ENCODE measurements around the gene DAGLB. TPM values are rescaled to one million over a fixed set of nuclear protein-coding genes. Genes with fewer than 3 reads are reported as not detected.
"Not testable (repeated sequence)": the region's sequence is repeated elsewhere in the genome, so short reads cannot be mapped to it uniquely, and the experiment has no call there.

DAGLB gene
- total RNA-seq, 2 experiments from 2014 or later = 13.1 to 13.6 TPM

DNA sequence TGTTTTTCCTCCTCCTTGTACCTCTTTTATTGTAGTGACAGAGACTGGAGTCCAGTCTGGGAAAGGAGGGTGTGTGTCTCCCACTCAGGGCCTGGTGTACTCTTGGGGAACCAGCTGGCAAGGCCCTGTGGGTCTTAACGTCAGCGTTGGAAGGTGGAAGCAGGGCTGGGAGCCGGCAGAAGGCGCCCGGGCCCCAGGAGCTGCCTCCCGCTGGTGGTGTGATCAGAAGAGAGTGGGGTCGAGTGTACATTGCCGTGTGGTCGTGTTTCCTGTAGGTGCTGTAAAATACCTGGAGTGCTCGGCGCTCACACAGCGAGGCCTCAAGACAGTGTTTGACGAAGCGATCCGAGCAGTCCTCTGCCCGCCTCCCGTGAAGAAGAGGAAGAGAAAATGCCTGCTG is 45.7 kb downstream of the DAGLB start:
- peaks cover 28% of the 10 kb centered on the region for H3K36me3 Mint-ChIP-seq (ENCODE audit: low read depth)
- CTCF ChIA-PET = no interaction called here
- no peaks in the 10 kb centered on the region for H3K27me3 Mint-ChIP-seq (ENCODE audit: low read depth)
- H3K27ac Mint-ChIP-seq = no peak overlapping the region
- H3K9me3 Mint-ChIP-seq = no peaks in the 10 kb centered on the region
- no peak overlapping the region for H3K4me3 Mint-ChIP-seq
- H3K4me1 Mint-ChIP-seq (ENCODE audit: low read depth) = peaks cover 11% of the 10 kb centered on the region
- intact Hi-C loops (cut with micrococcal nuclease) = no loop called here
- DNase-seq = no peak

DNA sequence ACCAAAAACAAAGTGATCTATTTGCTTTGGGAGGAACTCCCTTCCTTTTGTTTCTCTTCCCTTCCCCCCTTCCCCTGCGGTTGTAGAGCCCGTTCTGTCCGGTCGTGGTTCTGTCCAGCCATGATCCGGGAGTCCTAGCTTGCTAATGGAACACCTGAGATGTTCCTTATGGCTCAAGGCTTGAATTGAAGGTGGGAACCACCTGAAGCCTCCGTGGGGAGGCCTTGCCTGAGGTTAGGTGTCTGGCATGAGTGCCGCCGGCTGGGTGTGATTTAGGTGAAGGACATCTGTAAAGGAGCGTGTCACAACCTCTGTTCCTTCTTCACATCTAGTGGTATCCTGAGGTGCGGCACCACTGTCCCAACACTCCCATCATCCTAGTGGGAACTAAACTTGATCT is 46.2 kb downstream of the DAGLB start:
- Mint-ChIP-seq H3K36me3 (ENCODE audit: low read depth) (peaks cover 28% of the 10 kb centered on the region), H3K27me3 (ENCODE audit: low read depth) (no peaks in the 10 kb centered on the region), H3K4me1 (ENCODE audit: low read depth) (peaks cover 11% of the 10 kb centered on the region), H3K4me3 (no peak overlapping the region), H3K9me3 (no peaks in the 10 kb centered on the region), H3K27ac (no peak overlapping the region)
- no peak for DNase-seq
- intact Hi-C loops (cut with micrococcal nuclease) = no loop called here
- CTCF ChIA-PET = no interaction called here

DNA sequence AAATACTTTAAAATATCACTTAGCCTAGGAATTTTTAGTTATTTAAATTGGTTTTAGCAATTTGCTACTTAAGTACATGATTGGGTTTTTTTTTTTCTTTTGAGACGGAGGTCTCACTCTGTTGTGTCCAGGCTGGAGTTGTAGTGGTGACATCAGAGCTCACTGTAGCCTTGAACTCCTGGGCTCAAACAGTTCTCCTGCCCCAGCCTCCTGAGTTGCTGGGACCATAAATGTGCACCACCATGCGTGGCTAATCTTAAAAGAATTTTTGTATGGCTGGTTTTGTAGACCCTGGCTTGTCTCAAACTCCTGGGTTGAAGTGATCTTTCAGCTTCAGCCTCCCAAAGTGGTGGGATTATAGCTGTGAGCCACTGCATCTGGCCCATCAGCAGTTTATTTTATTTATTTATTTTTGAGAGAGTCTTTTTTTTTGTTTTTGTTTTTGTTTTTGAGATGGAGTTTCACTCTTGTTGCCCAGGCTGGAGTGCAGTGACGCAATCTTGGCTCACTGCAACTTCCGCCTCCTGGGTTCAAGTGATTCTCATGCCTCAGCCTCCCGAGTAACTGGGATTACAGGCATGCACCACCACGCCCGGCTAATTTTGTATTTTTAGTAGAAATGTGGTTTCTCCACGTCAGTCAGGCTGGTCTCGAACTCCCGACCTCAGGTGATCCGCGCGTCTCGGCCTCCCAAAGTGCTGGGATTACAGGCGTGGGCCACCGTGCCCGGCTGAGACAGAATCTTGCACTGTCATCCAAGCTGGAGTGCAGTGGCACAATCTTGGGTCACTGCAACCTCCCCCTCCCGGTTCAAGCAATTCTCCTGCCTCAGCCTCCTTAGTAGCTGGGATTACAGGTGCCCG is 47.3 kb downstream of the DAGLB start:
- not testable (repeated sequence) for H3K9me3 Mint-ChIP-seq

DNA sequence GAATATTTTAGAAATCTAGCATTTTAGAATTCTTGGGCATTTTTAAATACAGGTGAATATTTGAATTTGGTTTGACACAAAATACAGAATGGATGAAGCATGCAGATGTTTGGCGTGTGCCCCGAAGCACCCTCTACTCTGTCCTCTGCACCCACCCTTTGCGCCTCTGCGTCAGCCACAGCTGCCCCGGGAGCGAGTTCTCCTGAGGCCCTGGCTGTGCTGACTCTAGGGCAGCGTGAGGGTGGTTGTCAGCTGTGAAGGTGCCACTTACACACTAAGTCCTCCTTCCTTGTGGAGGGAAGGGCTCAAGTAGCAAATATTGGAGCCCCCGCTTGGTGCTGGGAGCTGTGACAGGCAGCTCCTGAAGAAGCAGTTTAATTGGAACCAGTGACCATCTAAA is 48.4 kb downstream of the DAGLB start:
- Mint-ChIP-seq H3K4me3 (no peak overlapping the region), H3K9me3 (no peaks in the 10 kb centered on the region), H3K4me1 (ENCODE audit: low read depth) (peaks cover 28% of the 10 kb centered on the region), H3K27me3 (ENCODE audit: low read depth) (no peaks in the 10 kb centered on the region), H3K27ac (no peak overlapping the region), H3K36me3 (ENCODE audit: low read depth) (peaks cover 22% of the 10 kb centered on the region)
- CTCF ChIA-PET = interaction anchor here (1.0 kb wide), 1 partner anchor 37 kb away, joined by 3 read pairs; no protein-coding TSS in a partner anchor
- DNase-seq = no peak
- intact Hi-C loops (cut with micrococcal nuclease) = no loop called here

More for the DNA sequence above, 47.3 kb downstream of the DAGLB start:
- CTCF ChIA-PET = interaction anchor here (0.5 kb wide), 1 partner anchor 114 kb away, joined by 3 read pairs; no protein-coding TSS in a partner anchor
- H3K4me3 Mint-ChIP-seq; H3K27ac Mint-ChIP-seq; DNase-seq; H3K27me3 Mint-ChIP-seq (ENCODE audit: low read depth); intact Hi-C loops (cut with micrococcal nuclease): not testable (repeated sequence)
- Mint-ChIP-seq H3K4me1 (ENCODE audit: low read depth) (peaks cover 21% of the 10 kb centered on the region), H3K36me3 (ENCODE audit: low read depth) (peaks cover 23% of the 10 kb centered on the region)

DNA sequence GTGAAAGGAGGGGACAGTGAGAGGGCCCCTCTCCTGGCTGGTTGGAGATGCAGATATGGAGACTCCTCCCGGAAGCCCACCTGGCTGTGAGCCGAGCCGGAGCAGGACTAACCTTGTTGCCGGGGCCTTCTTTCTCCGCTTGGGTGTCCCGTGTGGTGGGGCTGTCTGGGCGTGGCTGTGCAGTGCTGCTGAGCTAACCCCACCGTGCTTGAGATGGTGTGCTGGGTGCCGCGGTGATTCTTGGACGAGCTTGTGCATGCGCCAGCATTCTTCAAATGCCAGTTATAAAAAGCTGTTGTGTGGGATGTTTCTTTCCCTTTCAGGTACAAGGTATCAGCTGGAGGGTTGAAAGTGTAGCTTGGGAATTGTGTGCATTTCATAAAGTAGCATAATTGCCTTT is 48.8 kb downstream of the DAGLB start:
- no peak for DNase-seq
- no peaks in the 10 kb centered on the region for H3K27me3 Mint-ChIP-seq (ENCODE audit: low read depth)
- CTCF ChIA-PET = interaction anchor here (1.0 kb wide), 1 partner anchor 38 kb away, joined by 3 read pairs; no protein-coding TSS in a partner anchor
- peaks cover 26% of the 10 kb centered on the region for H3K36me3 Mint-ChIP-seq (ENCODE audit: low read depth)
- H3K9me3 Mint-ChIP-seq = no peaks in the 10 kb centered on the region
- H3K27ac Mint-ChIP-seq = no peak overlapping the region
- intact Hi-C loops (cut with micrococcal nuclease) = no loop called here
- peaks cover 32% of the 10 kb centered on the region for H3K4me1 Mint-ChIP-seq (ENCODE audit: low read depth)
- no peak overlapping the region for H3K4me3 Mint-ChIP-seq

DNA sequence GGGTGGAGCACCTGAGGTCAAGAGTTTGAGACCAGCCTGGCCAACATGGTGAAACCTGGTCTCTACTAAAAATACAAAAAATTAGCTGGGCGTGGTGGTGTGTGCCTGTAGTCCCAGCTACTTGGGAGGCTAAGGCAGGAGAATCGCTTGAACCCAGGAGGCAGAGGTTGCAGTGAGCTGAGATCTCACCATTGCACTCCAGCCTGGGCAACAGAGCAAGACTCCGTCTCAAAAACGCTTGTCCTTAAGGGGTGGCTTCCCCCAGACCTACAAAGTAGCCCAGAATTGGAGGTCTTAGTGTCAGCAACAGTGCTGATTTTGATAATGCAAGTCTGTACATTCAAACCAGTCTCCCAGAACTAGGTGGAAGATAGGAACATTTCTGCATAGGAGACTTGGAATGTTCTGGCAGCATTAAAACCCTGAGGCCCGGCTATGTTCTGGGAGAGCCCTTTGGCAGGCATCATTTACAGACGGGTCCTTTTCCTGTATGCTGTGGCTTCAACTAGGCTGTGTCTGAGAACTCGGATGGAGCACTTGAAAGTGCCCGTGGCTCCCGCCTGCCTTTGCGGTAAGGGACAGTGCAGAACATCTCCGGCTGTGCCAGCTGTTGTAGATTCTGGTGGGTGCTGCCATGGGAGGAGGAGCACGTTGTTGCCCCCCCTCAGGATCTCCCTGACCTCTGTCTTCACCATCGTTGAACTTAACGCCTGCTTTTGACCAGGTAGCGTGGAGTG is 49.8 kb downstream of the DAGLB start:
- DNase-seq; intact Hi-C loops (cut with micrococcal nuclease); H3K27me3 Mint-ChIP-seq (ENCODE audit: low read depth); H3K27ac Mint-ChIP-seq; H3K4me3 Mint-ChIP-seq; H3K9me3 Mint-ChIP-seq: not testable (repeated sequence)
- CTCF ChIA-PET = interaction anchor here (0.6 kb wide), 1 partner anchor 11 kb away, joined by 3 read pairs; no protein-coding TSS in a partner anchor
- H3K4me1 Mint-ChIP-seq (ENCODE audit: low read depth) = peaks cover 42% of the 10 kb centered on the region
- peaks cover 29% of the 10 kb centered on the region for H3K36me3 Mint-ChIP-seq (ENCODE audit: low read depth)

DNA sequence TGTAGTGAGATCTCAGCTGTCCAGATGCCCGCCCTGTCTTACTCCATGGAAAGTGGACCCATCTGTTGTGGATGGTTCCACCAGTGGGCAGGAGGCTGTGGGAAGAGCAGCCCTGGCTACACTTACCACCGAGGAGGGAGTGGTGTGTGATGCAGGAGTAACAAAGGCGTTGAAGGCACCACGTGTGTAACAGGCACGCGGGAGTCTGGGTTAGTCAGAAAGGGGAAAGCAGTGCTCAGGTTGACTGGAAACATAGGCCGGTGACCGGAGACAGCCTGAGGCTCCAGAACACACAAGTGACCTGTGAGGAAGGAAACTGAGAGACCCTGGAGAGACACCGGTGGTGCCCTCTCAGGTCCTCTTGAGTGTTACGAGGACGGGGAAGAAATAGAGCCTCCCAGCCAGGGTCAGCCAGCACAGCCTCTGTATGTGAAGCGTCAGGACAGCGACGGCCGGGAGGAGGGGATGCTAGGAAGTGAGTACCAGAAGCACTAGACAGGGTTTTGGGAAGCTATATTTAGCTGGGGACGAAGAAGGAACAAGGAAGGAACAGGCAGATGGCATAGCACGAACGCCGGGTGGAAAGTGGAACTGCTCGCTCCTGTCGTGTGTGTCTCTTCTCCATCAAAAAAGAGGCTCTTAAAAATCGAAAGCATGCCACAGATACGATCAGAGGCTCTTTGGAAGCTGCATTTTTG is 51.7 kb downstream of the DAGLB start:
- Mint-ChIP-seq H3K9me3 (no peaks in the 10 kb centered on the region), H3K4me1 (ENCODE audit: low read depth) (peaks cover 57% of the 10 kb centered on the region), H3K27me3 (ENCODE audit: low read depth) (no peaks in the 10 kb centered on the region), H3K27ac (peak overlapping the region; percentile 57), H3K4me3 (no peak overlapping the region), H3K36me3 (ENCODE audit: low read depth) (peaks cover 23% of the 10 kb centered on the region)
- intact Hi-C loops (cut with micrococcal nuclease) = no loop called here
- CTCF ChIA-PET = no interaction called here
- DNase-seq = peak; percentile 15

DNA sequence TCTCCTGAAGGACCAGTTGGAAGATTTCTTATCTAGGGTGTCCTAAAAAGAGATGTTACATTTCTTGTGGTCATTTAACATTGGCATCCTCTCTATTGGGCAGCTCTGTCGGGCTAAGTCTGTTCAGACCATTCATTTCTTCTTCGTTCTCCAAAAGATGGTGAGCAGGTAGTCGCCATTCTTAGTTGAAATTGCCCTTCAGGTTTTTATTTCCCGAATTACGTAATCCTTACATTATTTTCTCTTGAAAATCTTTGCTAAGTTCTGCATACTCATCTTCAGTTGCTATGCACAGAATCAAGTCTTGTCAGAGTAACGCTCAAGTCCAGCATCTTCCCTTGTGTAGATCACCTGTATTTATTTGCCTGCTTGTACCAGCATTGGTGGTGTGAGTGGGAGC is 53.6 kb downstream of the DAGLB start:
- H3K36me3 Mint-ChIP-seq (ENCODE audit: low read depth) = peaks cover 26% of the 10 kb centered on the region

DNA sequence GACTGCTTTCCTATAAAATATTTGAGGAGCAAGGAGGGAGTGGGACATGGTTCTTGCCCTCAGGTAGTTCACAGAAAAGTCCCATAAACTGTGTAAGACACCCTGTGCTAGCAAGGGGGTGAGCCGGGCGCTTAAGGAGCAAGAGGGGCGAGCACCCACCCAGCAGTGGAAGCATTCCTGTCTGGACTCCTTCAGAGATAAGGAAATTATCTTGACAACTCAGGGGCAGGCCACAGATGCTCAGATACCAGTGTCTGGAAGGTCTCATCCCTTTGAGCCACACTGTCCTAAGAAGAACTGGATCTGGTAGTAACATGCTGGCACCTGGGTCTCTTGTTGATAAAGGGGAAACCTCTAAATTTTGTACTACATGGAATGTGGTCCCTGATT is 54.1 kb downstream of the DAGLB start:
- Mint-ChIP-seq H3K9me3 (no peaks in the 10 kb centered on the region), H3K27me3 (ENCODE audit: low read depth) (no peaks in the 10 kb centered on the region), H3K4me1 (ENCODE audit: low read depth) (peaks cover 57% of the 10 kb centered on the region), H3K27ac (peak overlapping the region; percentile 83), H3K36me3 (ENCODE audit: low read depth) (peaks cover 27% of the 10 kb centered on the region), H3K4me3 (no peak overlapping the region)
- no peak for DNase-seq
- intact Hi-C loops (cut with micrococcal nuclease) = no loop called here
- CTCF ChIA-PET = no interaction called here

More for the DNA sequence above, 53.6 kb downstream of the DAGLB start:
- peaks cover 59% of the 10 kb centered on the region for H3K4me1 Mint-ChIP-seq (ENCODE audit: low read depth)
- H3K27ac Mint-ChIP-seq = peak overlapping the region; percentile 83
- intact Hi-C loops (cut with micrococcal nuclease) = no loop called here
- H3K9me3 Mint-ChIP-seq = no peaks in the 10 kb centered on the region
- no peak overlapping the region for H3K4me3 Mint-ChIP-seq
- CTCF ChIA-PET = no interaction called here
- H3K27me3 Mint-ChIP-seq (ENCODE audit: low read depth) = no peaks in the 10 kb centered on the region
- no peak for DNase-seq

DNA sequence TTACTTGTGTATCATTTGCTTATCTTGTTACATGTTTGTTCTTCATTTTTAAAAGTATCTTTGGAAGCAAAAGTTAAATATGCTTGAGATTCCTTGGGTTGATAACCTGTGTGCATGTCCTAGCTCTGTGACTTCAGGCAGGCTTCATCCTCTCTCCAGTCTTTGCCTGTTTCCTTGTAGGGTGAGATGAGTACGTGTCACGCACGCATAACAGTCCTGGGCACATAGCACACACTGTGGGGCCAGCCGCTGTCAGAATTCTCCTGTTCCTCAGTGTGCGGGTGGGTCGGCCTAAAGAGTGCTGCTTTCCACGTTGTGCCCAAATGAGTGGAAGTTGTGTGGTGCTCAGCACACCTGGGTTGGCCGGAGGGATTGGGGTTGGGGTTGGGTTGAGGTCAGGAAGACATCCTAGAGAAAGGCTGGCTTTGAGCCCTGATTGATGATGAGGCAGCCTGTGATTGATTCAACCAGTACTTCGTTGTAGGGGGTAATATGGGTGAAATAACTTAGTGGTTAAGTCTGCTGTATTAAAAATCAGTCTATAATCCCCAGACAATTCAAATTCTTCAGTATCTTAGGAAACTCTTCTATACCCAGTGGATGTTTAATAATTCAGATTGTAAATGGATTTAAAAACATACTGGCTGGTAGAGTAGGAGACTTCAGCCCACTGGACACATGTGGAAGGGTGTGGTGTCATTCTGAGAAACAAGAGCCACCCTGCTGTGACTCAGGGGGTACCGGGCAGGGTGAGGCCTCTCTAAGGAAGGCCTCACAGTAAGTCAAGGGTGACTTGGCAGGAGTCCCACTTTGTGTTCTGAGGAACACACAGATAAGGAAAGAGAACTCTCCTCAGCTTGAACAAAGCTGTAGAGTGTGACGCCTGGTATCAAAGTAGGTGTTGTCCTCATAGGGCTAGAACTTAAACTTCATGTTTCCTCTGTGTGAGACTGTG is 54.8 kb downstream of the DAGLB start:
- CTCF ChIA-PET = interaction anchor here (1.4 kb wide), 1 partner anchor 10 kb away, joined by 4 read pairs; no protein-coding TSS in a partner anchor
- peaks cover 34% of the 10 kb centered on the region for H3K36me3 Mint-ChIP-seq (ENCODE audit: low read depth)

DNA sequence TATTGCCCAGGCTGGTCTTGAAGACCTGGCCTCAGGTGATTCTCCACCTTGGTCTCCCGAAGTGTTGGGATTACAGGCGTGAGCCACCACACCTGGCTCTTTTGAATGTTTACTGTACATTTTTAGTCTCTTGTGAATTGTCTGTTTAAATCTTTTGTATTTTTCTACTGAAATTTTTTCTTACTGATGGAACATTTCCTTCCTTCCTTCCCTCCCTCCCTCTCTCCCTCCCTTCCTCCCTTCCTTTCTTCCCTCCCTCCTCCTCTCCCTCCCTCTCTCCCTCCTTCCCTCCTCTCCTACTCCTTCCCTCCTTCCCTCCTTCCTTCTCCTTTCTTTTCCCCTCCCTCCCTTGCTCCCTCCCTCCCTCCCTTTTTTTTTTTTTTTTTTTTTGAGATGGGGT is 58.0 kb downstream of the DAGLB start:
- Mint-ChIP-seq H3K27me3 (ENCODE audit: low read depth) (no peaks in the 10 kb centered on the region), H3K4me1 (ENCODE audit: low read depth) (peaks cover 59% of the 10 kb centered on the region), H3K4me3 (no peak overlapping the region), H3K9me3 (no peaks in the 10 kb centered on the region), H3K27ac (no peak overlapping the region), H3K36me3 (ENCODE audit: low read depth) (peaks cover 41% of the 10 kb centered on the region)
- intact Hi-C loops (cut with micrococcal nuclease) = no loop called here
- CTCF ChIA-PET = no interaction called here
- DNase-seq = no peak

More for the DNA sequence above, 54.8 kb downstream of the DAGLB start:
- intact Hi-C loops (cut with micrococcal nuclease) = no loop called here
- no peaks in the 10 kb centered on the region for H3K9me3 Mint-ChIP-seq
- DNase-seq = peak; percentile 56
- H3K4me3 Mint-ChIP-seq = no peak overlapping the region
- peak overlapping the region; percentile 83 for H3K27ac Mint-ChIP-seq
- no peaks in the 10 kb centered on the region for H3K27me3 Mint-ChIP-seq (ENCODE audit: low read depth)
- peaks cover 53% of the 10 kb centered on the region for H3K4me1 Mint-ChIP-seq (ENCODE audit: low read depth)
